Dendritic cell treated with granulocyte-macrophage colony-stimulating factor and Interleukin-4, amounts not matched to agents 40 ng/mL and 50 ng/mL, for 4 days (primary cell): ENCODE results near the gene SPINDOC.

Experiments
- H3K27ac Mint-ChIP-seq: one replicate; pipeline ENCODE4 v1.8.0; 2022; ENCODE audit warnings: mild to moderate bottlenecking, mixed read lengths
- H3K27me3 Mint-ChIP-seq: one replicate; pipeline ENCODE4 v1.8.0; 2022; ENCODE audit warnings: mild to moderate bottlenecking, mixed read lengths
- H3K36me3 Mint-ChIP-seq: one replicate; pipeline ENCODE4 v1.8.0; 2022; ENCODE audit warnings: low read depth, mixed read lengths
- H3K4me1 Mint-ChIP-seq: one replicate; pipeline ENCODE4 v1.8.0; 2022; ENCODE audit warnings: low read depth, mixed read lengths
- H3K4me3 Mint-ChIP-seq: one replicate; pipeline ENCODE4 v1.8.0; 2022; ENCODE audit warnings: mild to moderate bottlenecking, moderate library complexity, mixed read lengths
- H3K9me3 Mint-ChIP-seq: one replicate; pipeline ENCODE4 v1.8.0; 2022; ENCODE audit warnings: mixed read lengths
- intact Hi-C: fragments of 100-400 bp; cut with micrococcal nuclease; formaldehyde crosslinking; loops from one replicate; pipeline ENCODE4 v1.15.0; 2022

SPINDOC gene

DNA sequence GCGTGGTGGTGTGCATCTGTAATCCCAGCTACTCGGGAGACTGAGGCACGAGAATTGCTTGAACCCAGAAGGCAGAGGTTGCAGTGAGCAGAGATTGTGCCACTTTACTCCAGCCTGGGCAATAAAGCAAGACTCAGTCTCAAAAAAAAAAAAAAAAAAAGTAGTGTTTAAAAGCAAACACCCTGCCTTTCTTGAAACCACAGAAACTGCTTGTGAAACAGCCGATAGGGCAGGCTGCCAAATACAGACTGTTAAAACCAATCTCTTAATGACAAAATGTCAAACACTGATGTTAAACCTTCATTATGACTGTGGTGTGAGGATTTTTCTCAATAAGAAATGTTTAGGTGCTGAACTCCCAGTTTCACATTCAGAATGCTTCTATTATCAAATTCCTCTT is 53.0 kb downstream of the SPINDOC start:
- intact Hi-C loops, result no loop called here
- Mint-ChIP-seq H3K27me3 (no peaks in the 10 kb centered on the region), H3K9me3 (no peaks in the 10 kb centered on the region), H3K36me3 (peaks cover 85% of the 10 kb centered on the region), H3K4me3 (no peak overlapping the region), H3K27ac (no peak overlapping the region), H3K4me1 (peaks cover 82% of the 10 kb centered on the region)

DNA sequence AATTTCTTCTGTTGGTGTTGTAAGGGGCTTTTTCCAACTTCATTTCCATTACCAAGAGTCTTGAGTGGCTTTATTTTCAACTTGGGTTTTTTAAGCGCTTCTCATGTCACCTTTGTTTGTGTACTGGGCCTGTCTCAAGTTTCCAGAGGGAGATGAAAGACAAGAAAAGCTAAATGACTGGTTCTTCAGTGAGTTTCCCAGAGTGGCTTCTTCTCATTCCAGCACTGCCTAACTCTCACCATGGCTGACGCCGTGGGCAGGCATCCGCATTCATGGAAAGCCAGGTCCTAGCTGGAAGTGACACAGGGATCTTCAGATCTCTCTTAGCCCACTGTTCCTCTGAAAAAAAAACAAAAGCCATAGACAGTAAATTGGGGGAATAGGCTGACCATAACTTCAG is 54.3 kb downstream of the SPINDOC start:
- intact Hi-C loops, result no loop called here
- H3K9me3 Mint-ChIP-seq, result no peaks in the 10 kb centered on the region
- no peak overlapping the region for H3K27ac Mint-ChIP-seq
- H3K36me3 Mint-ChIP-seq, result peaks cover 76% of the 10 kb centered on the region
- peaks cover 82% of the 10 kb centered on the region for H3K4me1 Mint-ChIP-seq
- no peak overlapping the region for H3K4me3 Mint-ChIP-seq
- H3K27me3 Mint-ChIP-seq, result no peaks in the 10 kb centered on the region

DNA sequence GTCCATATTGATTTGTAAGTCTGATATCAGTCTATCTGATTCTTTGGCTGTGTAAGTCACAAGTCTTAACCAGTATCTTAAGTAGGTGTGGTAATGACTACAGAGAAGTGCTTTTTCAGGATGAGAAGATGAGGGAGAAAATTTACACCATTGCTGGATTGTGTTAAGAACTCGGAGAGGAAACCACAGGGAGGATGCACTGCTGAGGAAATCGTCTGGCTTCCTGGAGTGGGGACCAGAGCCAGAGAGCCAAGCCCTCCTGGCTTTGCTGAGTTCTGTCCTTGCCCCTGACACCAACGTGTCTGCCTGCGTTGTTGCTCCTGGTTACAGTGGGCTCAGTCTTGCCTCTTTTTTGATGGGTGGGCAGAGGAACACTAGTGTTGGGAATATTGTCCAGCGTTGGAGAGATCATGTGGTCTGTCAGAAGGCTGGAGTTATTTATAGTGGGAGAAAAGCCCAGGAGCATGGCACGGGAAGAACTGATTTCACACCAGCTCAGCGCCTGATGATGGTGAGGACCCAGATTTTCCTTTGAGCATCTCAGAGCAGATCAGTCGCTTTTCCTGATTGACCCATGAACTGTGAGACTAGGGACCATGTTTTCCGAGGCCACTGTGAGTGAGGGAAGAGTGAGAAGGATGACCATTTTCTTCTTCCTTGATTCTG is 55.3 kb downstream of the SPINDOC start:
- Mint-ChIP-seq H3K27me3 (no peaks in the 10 kb centered on the region), H3K27ac (peak overlapping the region; percentile 22), H3K9me3 (no peaks in the 10 kb centered on the region), H3K36me3 (peaks cover 67% of the 10 kb centered on the region), H3K4me1 (peaks cover 82% of the 10 kb centered on the region), H3K4me3 (no peak overlapping the region)
- intact Hi-C loops, result no loop called here

DNA sequence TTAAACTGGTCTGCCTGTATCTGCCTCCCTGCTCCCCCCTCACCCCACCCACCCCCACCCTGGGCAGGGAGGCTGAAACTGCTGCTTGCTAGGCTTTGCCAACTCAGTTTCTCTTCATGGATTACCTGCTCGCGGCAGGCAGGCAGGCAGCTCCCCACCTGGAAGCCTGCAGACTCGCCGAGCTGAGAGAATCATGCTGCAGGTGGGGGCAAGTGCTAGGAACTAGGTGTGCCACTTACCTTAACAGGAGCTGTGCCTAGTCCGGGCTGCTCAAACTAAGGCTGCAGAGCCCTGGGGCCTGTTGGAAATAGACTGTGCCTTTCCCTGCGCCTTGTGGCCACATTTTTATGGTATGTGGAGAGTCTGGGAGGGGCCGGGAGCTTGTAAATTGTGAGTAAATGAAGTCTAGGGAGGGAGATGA is 55.9 kb downstream of the SPINDOC start:
- no peak overlapping the region for H3K4me3 Mint-ChIP-seq
- no peak overlapping the region for H3K27ac Mint-ChIP-seq
- H3K4me1 Mint-ChIP-seq, result peaks cover 87% of the 10 kb centered on the region
- peaks cover 63% of the 10 kb centered on the region for H3K36me3 Mint-ChIP-seq
- intact Hi-C loops, result no loop called here
- H3K9me3 Mint-ChIP-seq, result no peaks in the 10 kb centered on the region
- H3K27me3 Mint-ChIP-seq, result no peaks in the 10 kb centered on the region

GRCh38 chr11:63869683-63870082 is 56.4 kb downstream of the SPINDOC start:
- Mint-ChIP-seq H3K4me3 (no peak overlapping the region), H3K9me3 (no peaks in the 10 kb centered on the region), H3K27me3 (no peaks in the 10 kb centered on the region), H3K36me3 (peaks cover 66% of the 10 kb centered on the region), H3K27ac (peak overlapping the region; percentile 56), H3K4me1 (peaks cover 92% of the 10 kb centered on the region)
- intact Hi-C loops, result loop anchor here (10.0 kb wide), 1 partner anchor 75 kb away; no protein-coding TSS in a partner anchor

GRCh38 chr11:63870351-63871140 is 57.3 kb downstream of the SPINDOC start:
- Mint-ChIP-seq H3K4me1 (peaks cover 91% of the 10 kb centered on the region), H3K4me3 (no peak overlapping the region), H3K27ac (peak overlapping the region; percentile 56), H3K36me3 (peaks cover 64% of the 10 kb centered on the region), H3K9me3 (no peaks in the 10 kb centered on the region), H3K27me3 (no peaks in the 10 kb centered on the region)
- intact Hi-C loops, result loop anchor here (10.0 kb wide), 1 partner anchor 74 kb away; no protein-coding TSS in a partner anchor

- Mint-ChIP-seq H3K4me3 (peak overlapping the region; percentile 48), H3K36me3 (peaks cover 54% of the 10 kb centered on the region), H3K9me3 (no peaks in the 10 kb centered on the region), H3K4me1 (peaks cover 82% of the 10 kb centered on the region), H3K27me3 (no peaks in the 10 kb centered on the region), H3K27ac (peak overlapping the region; percentile 82)
- intact Hi-C loops, result loop anchor here (1.0 to 10.0 kb wide), 2 partner anchors 34 to 73 kb away; no protein-coding TSS in a partner anchor
These were observed 58.9 kb downstream of the SPINDOC start for GRCh38 chr11:63871962-63872799.

DNA sequence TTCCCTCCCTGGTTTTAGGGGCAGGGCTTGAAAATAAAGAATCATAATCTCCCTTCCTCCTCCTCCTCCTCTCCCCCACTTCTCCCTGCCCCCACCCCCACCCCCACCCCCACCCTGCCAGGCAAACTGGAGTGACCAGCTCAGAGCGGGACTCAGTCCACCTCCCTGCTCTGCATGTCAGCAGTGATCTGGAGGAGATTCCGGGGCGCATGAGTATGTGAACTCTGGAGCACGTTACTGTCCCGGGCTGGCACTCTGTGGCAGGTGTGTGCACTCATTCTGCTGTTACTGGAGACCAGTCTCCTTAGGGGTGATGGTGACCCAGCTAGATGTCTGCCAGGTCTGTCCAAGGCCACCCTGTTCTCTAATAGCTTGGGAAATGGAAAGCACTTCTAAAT is 59.5 kb downstream of the SPINDOC start:
- no peaks in the 10 kb centered on the region for H3K27me3 Mint-ChIP-seq
- intact Hi-C loops, result loop anchor here (1.0 to 10.0 kb wide), 2 partner anchors 34 to 72 kb away; no protein-coding TSS in a partner anchor
- peaks cover 49% of the 10 kb centered on the region for H3K36me3 Mint-ChIP-seq
- H3K4me3 Mint-ChIP-seq, result peak overlapping the region; percentile 48
- peaks cover 77% of the 10 kb centered on the region for H3K4me1 Mint-ChIP-seq
- no peaks in the 10 kb centered on the region for H3K9me3 Mint-ChIP-seq
- H3K27ac Mint-ChIP-seq, result peak overlapping the region; percentile 82

DNA sequence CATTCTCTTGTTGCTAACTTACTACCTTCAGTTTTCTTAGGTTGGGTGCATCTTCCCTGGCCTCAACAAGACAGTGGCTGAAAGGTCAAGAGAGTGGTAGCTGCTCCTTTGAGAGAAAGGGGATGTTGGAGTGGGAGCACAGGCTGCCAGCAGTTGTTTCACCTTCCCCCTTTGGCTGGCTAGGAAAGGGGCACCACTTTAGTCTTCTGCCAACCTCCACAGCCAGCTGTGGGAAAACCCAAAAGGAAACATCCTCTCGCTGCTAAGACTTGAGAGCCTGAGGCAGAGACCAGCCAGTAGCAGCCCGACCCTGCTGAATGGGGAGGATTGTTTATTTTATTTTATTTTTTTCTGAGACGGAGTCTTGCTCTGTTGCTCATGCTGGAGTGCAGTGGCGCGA is 60.1 kb downstream of the SPINDOC start:
- peaks cover 79% of the 10 kb centered on the region for H3K4me1 Mint-ChIP-seq
- intact Hi-C loops, result loop anchor here (10.0 kb wide), 1 partner anchor 71 kb away; no protein-coding TSS in a partner anchor
- no peaks in the 10 kb centered on the region for H3K27me3 Mint-ChIP-seq
- H3K4me3 Mint-ChIP-seq, result no peak overlapping the region
- H3K27ac Mint-ChIP-seq, result peak overlapping the region; percentile 82
- peaks cover 50% of the 10 kb centered on the region for H3K36me3 Mint-ChIP-seq
- H3K9me3 Mint-ChIP-seq, result no peaks in the 10 kb centered on the region

- H3K4me3 Mint-ChIP-seq, result no peak overlapping the region
- no peaks in the 10 kb centered on the region for H3K9me3 Mint-ChIP-seq
- H3K27me3 Mint-ChIP-seq, result no peaks in the 10 kb centered on the region
- H3K4me1 Mint-ChIP-seq, result peaks cover 79% of the 10 kb centered on the region
- H3K27ac Mint-ChIP-seq, result peak overlapping the region; percentile 82
- intact Hi-C loops, result loop anchor here (10.0 kb wide), 1 partner anchor 70 kb away; no protein-coding TSS in a partner anchor
- peaks cover 48% of the 10 kb centered on the region for H3K36me3 Mint-ChIP-seq
These were observed 61.3 kb downstream of the SPINDOC start for GRCh38 chr11:63874511-63874910.

DNA sequence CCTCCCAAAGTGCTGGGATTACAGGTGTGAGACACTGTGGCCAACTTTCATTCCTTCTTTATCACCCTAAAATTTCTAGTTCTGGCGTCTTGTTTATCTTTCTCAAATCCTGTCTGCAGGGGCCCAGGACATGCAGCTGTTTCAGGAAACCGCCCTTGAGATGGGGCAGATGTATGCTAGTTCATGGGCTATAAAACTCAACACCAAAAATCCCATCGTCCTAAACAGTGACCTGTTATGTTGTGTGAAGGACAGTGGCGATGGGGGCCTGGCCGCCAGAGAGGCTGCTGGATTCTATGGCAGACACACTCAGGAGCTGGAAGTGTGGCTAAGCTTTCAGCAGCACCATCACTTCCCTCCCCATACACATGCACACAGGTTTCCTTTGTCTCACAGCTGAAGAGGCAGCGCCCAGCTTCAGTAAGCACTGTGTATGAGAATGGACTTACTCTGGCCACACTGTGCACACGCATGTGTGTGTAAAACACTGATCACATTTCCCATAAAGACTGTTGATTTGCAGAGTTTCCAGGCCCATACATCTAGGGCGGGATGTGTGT is 62.3 kb downstream of the SPINDOC start:
- H3K4me3 Mint-ChIP-seq, result no peak overlapping the region
- peaks cover 48% of the 10 kb centered on the region for H3K36me3 Mint-ChIP-seq
- H3K27ac Mint-ChIP-seq, result no peak overlapping the region
- no peaks in the 10 kb centered on the region for H3K27me3 Mint-ChIP-seq
- intact Hi-C loops, result loop anchor here (10.0 kb wide), 1 partner anchor 69 kb away; no protein-coding TSS in a partner anchor
- peaks cover 79% of the 10 kb centered on the region for H3K4me1 Mint-ChIP-seq
- H3K9me3 Mint-ChIP-seq, result no peaks in the 10 kb centered on the region

GRCh38 chr11:63876616-63877015 is 63.4 kb downstream of the SPINDOC start:
- Mint-ChIP-seq H3K4me1 (peaks cover 81% of the 10 kb centered on the region), H3K4me3 (no peak overlapping the region), H3K9me3 (no peaks in the 10 kb centered on the region), H3K27ac (no peak overlapping the region), H3K27me3 (no peaks in the 10 kb centered on the region), H3K36me3 (peaks cover 43% of the 10 kb centered on the region)
- intact Hi-C loops, result loop anchor here (10.0 kb wide), 1 partner anchor 68 kb away; no protein-coding TSS in a partner anchor
